HG03558 (cell line): ENCODE results near the gene OR4D6.
"Not testable (repeated sequence)": the region's sequence is repeated elsewhere in the genome, so short reads cannot be mapped to it uniquely, and the experiment has no call there.

Experiments used
- ATAC-seq: cut with Tn5 transposase; IDR thresholded peaks from one replicate; pipeline ENCODE4 v1.9.1; 2021; ENCODE audit warnings: moderate number of reproducible peaks; ENCODE audit not compliant: unreplicated experiment; ENCODE audit errors: extremely low read depth

OR4D6 gene

DNA sequence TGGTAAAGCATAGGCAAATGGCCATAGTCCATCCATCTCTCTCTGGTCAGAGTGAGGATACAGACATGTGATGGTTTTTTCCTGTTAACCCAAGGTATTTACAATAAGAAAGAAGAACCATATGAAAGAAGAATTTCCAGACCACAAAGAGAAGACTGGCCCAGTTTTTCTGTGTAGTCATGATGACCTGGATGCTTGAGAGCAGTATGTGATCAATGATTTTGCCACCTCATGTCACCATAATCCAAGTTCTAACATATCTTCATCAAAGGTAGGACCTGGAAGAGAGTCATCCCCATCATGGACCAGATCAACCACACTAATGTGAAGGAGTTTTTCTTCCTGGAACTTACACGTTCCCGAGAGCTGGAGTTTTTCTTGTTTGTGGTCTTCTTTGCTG, at the start of gene OR4D6:
Gene OR4D6 (plus strand): TSS at position 301 of the 400 bp plus-strand sequence. CDS start 0 bp downstream, at position 301.
- ATAC-seq = no peak

DNA sequence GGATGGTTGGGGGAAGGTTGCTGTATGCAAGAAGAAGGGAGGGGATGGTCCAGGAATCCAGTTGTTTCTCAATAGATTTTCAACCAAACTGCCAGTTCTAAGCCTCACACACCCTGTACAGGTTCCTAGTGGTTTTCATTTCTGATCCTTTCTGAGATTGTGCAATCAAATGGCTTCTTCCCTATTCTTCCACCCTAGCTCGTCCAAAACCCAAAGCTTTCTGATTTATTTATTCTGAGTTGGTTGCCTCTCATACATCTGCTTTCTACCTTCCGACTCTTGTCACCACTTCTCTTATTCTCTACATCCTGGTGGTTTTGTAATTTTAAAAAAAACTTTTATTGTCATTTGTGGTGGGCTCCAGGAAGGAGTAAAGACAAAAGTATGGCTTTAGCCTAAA, 43.1 kb upstream of the OR4D6 start:
- ATAC-seq = no peak

DNA sequence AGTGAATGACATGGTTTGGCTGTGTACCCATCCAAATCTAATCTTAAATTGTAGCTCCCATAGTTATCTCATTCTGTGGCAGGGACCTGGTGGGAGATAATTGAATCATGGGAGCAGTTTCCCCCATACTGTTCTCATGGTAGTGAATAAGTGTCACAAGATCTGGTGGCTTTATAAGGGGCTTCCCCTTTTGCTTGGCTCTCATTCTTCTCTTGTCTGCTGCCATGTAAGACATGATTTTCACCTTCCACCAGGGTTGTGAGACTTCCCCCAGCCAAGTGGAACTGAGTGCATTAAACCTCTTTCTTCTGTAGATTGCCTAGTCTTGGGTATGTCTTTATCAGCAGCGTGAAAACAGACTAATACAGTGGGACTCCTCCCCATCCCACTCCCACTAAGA, 41.6 kb upstream of the OR4D6 start:
- ATAC-seq = no peak

DNA sequence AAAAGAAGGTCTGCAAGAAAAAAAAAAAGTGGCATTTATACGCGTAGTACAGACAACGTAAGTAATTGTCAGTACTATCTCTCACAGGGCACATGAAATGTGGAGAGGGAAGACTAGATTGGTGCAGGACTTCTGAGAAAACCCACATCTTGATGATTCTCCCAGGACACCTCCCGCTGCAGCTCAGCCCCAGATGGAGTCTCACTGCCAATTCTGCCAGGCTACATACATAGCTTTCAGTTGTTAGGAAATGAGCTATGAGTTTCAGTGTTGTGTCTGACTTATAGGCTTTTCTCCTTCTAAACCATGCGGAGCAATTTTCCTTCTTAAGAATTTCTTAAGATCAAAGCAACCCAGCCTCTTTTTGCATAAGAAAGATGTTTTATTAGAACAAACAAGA, 40.1 kb upstream of the OR4D6 start:
- ATAC-seq = no peak

DNA sequence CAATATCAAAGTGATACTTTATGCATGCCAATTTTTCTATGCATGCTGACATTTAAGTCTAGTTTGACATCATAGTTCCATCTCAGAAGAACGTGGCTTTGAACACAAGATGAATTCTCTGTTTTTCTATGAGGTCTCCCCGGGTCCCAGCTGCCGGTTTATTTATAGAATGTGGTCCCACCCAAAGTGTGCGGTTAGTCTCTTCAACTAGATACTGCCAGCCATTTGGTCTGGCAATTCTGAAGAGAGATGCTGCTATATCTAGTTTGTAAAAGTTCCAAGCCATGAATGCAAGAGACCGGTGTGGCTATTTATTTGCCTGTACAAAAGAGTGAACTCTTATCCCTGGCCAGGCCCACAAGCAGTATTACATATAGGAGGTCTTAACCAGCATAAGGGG, 39.7 kb upstream of the OR4D6 start:
- no peak for ATAC-seq

DNA sequence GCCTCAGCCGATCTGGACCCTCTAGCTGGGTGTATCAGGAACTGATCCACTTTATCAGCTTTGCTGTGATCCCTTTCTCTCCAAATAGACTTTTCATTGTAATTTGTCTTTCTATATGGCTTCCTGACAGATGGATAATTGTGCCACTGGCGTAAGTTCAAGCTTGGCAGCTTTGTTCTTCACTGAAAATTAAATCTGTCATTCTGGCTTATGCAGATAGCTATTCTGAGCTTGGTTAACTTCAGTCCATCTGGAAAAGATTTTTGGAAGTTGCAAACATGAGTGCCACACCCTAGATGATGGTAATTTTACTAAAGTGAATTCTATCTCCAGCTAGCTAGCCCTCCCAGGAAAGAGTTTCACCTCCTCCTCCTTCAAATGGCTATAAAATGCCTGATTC, 38.6 kb upstream of the OR4D6 start:
- ATAC-seq = no peak

DNA sequence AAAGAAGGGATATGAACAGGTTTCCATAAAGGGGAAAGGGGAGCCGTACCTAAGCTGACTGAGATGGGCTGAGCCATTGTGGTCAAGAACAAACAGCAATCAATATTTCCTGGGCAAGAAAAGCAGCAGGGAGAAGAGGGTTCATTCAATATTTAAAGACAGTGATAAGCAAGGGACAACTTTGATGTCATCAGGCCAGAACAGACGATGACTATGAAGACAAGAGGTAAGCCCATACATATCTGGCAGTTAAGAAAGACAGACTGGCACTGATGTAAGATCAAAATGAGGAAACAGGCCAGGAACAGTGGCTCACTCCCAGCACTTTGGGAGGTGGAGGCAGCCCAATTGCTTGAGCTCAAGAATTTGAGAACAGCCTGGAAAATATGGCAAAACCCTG, 32.9 kb upstream of the OR4D6 start:
- no peak for ATAC-seq

DNA sequence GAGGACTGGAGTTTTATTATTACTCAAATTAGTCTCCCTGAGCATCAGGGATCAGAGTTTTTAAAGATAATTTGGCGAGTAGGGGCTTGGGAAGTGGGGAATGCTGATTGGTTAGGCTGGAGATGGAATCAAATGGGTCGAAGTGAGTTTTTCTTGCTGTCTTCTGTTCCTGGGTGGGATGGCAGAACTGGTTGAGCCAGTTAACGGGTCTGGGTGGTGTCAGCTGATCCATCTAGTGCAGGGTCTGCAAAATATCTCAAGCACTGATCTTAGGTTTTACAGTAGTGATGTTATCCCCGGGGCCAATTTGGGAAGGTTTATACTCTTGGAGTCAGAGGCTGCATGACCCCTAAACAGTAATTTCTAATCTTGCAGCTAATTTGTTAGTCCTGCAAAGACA, 31.6 kb upstream of the OR4D6 start:
- ATAC-seq = no peak

DNA sequence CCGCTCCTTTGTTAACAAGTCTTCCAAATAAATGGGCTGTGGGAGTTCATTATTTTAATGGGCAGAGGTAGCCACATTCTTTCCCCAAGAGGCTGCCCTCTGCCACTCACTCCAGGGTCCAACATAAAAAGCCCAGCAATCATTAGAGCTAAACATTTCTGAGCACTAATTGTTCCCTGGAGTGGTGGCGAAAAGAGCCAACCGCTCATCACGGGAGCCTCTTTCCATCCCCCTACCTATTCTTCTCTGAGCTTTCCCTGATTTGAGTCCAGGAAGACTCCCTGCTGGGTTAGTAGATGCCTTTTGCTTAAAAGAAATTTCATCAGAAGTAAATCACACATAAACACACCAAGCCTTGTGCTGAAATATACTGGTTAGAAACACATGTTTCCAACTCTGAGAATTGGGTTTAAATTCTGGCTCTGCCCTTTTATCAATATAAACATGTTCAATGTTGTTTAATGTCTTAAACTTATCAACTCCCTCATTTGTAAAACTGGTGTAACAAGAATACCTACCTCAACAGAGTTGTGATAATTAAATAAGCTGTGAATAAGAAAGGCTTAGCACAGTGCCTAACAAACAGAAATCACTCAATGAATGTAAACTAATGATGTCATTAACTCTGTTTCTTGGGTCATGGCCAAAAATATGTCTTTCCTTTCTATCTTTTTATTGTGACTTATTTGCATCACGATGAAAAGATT, 30.2 kb upstream of the OR4D6 start, which contains the start of gene OR5A2:
Gene OR5A2 (minus strand): TSS at position 53 of the 707 bp plus-strand sequence. CDS start 3,460 bp downstream, outside the sequence.
- ATAC-seq = no peak

DNA sequence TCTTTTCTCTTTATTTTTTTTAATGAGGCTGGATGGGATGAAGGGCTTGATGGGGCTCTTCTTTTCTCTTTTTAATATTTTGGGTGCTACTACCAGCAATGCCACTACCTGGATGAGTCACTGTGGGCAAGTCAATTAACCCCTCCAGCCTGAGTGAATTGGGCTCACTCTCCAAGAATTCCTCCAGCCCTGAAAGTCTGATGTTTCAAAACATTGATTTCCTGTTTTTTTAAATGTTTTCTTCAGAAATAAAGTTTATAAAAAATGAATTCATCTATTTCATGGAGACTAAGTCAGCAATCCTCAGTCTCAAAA, 29.7 kb upstream of the OR4D6 start:
- ATAC-seq = no peak

DNA sequence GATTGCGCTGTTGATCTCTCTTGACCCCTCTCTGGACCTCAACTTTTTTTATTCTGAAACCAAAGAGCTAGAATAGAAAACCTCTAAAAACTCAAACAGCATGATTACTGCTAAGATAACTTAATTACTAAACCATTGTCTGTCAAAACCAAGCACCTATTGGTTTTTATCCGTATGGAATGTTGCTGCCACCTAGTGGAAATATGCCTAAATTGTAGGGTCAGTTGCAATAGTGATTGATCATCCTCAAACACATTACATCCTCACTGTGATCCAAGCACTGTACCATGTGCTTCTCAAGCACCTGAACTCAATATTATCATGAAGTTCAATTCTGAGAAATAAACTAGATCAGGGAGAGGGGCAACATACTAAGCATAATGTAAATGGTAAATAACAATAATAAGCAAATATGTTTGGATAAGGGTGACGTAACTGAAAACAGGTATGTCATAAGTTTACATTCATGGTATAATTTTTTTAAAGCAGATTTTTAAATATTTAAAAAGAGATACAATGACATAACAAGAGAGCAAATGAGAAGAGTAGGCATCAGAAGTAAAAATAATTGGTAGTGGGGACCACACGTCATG, 26.7 kb upstream of the OR4D6 start:
- peak; percentile 86 for ATAC-seq

DNA sequence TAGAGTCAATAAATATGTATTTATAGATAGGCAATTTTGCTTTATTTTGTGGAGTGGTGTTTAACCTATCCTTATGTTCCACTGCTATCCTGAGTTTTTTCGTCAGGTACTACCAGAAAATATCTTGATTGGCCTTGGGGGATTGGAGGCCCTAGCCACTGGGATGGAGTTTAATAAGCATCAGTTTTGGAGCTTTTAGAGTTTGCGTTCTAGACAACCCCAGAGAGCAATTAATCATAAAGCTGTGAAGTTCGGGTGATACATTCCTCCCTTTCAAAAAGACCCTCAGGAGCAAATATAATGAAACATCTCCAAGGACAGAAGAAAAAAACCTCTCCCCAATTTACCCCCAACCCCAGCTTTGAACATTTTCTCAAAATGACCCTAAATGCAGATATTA, 20.6 kb upstream of the OR4D6 start, which contains the start of gene OR5A1:
Gene OR5A1 (plus strand): TSS at position 301 of the 400 bp plus-strand sequence. CDS start 6,700 bp downstream, outside the sequence.
- ATAC-seq = no peak

DNA sequence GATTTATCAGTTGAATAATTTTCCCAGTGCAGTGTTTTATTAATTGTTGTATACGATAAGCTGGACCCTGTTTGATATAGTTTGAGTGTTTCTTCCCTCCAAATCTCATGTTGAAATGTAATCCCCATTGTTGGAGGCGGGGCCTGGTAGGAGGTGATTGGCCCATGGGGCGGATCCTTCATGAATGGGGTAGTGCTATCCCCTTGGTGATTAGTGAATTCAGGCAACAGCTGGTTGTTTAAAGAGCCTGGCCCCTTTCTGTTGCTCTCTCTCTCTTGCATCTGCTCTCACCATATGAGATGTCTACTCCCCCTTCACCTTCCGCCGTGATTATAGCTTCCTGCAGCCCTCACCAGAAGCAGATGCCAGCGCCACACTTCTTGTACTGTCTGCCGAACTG, 19.0 kb upstream of the OR4D6 start:
- no peak for ATAC-seq

DNA sequence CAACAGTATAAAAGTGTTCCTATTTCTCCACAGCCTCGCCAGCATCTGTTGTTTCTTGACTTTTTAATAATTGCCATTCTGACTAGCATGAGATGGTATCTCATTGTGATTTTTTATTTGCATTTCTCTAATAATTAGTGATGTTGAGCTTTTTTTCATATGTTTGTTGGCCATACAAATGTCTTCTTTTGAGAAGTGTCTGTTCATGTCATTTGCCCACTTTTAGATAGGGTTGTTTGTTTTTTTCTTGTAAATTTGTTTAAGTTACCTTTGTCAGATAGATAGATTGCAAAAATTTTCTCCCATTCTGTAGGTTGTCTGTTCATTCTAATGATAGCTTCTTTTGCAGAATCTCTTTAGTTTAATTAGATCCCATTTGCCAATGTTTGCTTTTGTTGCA, 11.1 kb upstream of the OR4D6 start:
- not testable (repeated sequence) for ATAC-seq

DNA sequence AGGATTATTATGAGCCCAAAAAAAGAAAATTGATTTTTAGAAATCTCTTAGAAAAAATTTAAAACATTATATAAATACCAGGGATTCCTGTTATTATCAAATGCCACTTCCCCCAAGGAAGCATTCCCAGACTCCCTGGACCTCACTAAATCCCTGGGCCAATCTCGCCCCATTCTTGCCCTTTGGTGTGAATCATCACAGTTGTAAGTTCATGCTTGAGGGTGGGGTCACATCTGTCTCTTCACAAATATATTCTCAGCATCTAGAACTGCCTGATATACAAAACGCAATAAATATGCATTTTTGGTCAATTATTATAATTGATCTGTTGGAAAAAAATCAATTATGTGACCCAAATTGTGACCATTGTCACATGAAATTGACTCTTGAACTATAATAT, 8.3 kb upstream of the OR4D6 start:
- no peak for ATAC-seq

DNA sequence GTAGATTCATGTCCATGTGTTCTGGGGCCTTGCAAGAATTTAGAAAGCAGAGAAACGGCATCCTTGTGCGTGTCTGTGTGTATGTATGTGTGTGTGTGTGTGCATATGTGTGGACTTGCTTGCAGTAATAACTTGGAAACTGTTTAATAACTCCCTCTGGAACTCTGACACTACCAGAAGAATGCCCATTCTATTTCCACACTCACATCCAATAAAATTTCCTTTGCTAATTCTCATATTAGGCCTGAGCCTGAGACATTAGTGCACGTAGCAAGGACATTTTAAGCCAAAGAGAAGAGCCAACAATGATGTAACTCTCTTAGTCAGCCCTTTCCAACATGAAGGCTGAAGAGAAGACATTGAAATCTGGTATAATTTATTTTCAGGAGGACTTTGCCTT, 3.2 kb downstream of the OR4D6 start:
- no peak for ATAC-seq

DNA sequence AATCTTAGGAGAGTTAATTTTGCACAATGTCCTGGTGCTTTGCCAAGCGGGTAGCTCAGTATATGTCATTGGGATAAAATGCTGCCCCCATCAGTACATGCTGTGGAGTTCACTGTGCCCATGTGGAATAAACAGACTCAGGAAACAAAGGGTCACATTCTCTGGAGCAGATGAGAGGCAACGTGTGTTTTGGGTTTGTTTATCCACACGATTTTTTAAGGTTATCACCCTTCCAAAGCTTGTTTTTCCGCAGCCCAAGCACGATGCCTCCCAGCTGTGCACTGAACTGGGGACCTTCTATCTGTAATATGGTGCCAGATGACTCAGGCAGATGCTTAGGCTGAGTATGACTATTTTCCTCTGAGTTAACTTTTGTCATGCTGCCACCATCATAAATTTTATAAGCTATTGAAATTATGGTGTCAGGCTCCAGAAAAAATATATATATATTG, 6.5 kb downstream of the OR4D6 start:
- no peak for ATAC-seq

DNA sequence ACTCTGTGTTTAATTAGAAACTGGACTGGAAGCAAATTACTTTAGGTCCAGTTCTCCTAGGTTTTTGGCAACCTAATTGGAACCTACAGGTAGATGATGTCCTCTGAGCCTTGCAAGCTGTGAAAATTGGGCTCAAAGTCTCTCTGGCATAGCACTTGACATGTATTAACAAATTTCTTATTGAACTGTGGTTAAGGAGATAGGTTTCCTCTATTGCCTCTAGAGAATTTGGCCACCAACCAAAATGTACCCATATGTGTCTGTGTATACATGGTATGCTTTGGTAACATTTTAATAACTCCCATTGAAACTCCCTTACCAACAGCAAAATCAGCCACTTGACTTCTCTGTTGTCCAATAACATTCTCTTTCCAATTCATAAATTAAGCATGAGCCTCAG, 16.3 kb downstream of the OR4D6 start, which contains the start of gene OR4D10:
Gene OR4D10 (plus strand): TSS at position 301 of the 400 bp plus-strand sequence. CDS start 4,115 bp downstream, outside the sequence.
- no peak for ATAC-seq

DNA sequence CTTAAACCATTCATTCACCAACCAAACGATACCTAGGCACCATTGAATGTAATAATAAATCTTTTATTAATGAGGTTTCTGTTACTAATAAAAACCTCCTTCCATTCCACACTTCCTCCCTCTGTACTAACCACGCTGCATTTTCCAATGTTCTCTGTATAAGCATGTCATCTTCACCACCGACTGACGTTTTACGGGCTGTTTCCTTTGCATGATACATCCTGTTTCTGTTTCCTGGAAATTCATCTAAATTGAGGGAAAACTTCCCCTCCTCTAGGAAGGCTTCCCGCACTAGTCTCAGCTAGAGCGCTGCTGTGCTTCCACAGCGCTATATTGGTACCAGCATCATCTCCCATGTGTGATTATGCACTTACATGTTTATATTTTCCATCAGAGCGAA, 18.4 kb downstream of the OR4D6 start:
- no peak for ATAC-seq

DNA sequence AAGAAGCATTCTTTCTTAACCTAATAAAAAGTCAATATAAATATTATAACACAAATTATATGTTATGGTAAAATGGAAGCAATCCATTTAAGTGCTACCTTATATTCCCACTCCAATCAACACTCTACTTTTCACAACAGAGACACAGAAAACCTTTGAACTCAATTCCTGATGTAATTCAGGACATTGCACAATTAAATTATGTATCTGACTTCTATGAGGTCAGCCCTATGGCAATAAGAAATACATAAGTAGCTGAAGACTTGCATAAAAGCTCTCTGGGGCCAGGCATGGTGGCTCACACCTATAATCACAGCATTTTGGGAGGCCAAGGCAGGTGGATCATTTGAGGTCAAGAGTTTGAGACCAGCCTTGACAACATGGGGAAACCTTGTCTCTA, 23.1 kb downstream of the OR4D6 start:
- ATAC-seq = no peak

DNA sequence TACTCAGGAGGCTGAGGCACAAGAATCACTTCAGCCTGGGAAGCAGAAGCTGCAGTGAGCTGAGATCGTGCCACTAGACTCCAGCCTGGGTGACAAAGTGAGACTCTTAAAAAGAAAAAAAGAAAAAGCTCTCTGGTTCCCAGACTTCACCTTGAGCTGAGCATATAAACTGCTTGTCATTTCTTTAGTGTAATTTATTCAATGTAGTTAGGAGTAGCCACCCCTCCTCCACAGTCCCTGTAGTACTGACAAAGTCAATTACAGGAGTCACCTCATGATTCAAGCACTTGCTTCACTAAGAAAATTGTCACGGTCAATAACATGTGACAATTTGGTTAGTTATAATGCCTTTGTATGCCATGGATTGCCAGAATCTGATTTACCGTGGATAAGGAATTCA, 23.6 kb downstream of the OR4D6 start:
- ATAC-seq = no peak

DNA sequence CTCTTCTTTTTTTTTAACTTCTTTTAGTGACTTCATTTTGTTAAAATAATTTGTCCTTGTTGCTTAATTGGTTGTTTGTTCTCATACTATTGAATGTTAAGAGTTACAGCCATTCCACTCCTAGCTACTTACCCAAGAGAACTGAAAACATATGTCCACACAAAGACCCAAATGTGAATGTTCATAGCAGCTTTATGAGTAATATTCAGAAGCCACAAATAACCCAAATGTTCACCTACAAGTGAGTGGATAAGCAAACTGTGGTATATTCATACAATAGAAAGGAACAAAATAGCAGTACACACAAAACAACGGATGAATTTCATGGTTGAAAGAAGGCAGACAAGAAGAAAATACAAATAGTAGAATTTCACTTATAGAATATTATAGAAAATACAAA, 45.2 kb downstream of the OR4D6 start:
- no peak for ATAC-seq
